GM19025 (cell line): ENCODE measurements around the gene GRWD1.

Experiments
- ATAC-seq: cut with Tn5 transposase; IDR thresholded peaks from one replicate; pipeline ENCODE4 v1.9.1; 2021; ENCODE audit warnings: mild to moderate bottlenecking, low read depth, moderate library complexity; ENCODE audit not compliant: unreplicated experiment

GRWD1 gene

DNA sequence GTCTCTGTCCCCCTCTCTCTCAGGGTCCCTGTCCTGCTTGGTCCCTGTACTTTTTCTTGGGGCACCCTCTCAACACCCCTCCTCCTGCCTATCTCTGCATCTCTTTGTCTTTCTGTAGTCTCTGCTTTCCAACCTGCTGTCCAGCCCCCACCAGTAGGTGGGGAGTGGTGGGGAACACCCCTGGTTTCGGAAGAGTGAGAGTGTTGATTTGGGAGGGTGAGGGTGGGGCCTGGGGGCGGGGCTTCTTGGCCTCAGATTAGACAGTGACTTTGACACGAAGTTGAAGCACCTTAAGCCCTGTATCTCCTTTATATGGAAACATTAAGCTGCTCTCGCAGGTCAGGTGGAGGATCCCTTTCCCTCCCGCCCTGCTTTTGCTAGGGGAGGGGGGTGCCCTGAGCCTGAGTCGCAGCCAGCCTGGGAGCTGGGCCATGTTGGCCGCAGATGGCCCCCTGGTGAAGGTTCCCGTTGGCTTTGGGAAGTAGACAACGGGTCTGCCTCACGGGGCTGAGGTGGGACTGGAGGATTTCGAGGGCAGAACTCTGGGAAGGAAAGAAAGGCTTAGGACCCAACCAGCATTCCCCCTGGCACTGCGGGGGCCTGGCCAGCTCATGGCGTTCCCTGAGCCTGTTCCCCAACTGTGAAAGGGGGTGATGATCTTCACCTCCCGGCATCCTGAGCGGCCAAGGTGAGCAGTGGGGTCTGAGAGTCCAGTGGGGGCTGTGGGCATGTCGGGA lies 9.6 kb downstream of the GRWD1 start, which contains the start of gene KCNJ14:
KCNJ14 (plus strand) TSS at position 404 of the 737 bp plus-strand sequence. CDS start 6,151 bp downstream, outside the sequence.
- ATAC-seq, result no peak

DNA sequence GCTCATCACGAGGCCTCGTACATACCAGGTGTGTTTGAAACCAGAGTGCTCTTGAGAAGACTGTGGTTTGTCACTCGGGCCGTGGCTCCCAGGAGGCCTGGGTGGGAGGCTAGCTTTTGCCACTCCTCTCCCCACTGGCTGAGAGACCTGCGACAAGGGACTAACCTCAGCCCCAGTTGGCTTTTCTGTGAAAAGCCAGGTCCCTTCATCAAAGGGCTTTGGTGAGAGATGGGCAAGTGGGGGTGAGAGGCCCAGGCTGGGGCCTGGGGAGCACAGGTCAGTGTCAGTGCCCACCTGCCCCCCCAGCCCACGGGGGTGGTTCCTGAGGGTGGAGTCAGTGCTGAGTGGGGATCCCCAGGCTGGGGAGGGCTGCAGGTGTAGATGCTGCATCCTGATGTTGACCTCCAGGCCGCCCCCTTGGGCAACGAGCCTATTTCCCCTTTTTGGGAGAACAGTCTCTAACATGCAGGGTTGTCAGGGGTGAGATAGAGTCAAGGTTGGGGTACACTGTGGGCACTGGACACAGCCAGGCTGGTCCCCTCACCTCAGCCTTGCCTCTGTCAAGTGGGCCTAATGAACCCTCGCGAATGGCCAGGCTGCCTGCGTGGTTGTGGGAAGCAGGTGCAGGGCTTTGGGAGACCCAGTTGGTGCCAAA lies 10.3 kb downstream of the GRWD1 start:
- no peak for ATAC-seq

DNA sequence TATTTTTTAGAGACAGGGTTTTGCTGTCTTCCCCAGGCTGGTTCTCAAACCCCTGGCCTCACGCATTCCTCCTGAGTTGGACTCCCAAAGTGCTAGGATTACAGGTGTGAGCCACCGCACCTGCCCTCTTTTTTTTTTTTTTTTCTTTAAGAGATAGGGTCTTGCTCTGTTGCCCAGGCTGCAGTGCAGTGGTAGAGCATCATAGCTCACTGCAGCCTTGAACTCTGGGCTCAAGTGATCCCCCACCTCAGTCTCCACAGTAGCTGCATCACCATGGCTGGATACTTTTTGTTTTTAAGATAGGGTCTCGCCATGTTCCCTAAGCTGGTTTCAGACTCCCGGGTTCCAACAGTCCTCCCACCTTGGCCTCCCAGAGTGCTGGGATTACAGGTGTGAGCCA lies 11.1 kb downstream of the GRWD1 start:
- no peak for ATAC-seq

DNA sequence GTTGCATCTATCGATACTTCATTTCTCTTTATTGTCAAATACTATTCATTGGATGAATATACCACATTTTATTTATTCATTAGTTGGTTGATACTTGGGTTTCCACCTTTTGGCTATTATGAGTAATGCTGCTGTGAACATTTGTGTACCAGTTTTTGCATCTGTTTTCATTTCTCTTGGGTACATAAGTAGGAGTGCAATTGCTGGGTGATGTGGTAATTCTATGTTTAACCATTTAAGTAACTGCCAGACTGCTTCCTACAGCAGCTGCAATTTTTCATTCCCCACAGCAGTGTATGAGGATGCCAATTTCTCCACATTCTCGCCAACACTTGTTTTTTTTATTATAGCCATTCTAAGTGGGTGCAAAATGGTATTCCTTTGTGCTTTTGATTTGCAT lies 12.2 kb downstream of the GRWD1 start:
- no peak for ATAC-seq

DNA sequence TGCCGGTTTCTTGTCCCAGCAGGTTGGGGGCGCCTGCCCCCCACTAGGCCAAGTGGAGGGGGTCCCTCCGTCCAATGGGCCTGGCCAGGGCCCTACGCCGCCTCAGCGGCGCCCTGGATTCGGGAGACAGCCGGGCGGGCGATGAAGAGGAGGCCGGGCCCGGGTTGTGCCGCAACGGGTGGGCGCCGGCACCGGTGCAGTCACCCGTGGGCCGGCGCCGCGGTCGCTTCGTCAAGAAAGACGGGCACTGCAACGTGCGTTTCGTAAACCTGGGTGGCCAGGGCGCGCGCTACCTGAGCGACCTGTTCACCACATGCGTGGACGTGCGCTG lies 15.8 kb downstream of the GRWD1 start:
- no peak for ATAC-seq

DNA sequence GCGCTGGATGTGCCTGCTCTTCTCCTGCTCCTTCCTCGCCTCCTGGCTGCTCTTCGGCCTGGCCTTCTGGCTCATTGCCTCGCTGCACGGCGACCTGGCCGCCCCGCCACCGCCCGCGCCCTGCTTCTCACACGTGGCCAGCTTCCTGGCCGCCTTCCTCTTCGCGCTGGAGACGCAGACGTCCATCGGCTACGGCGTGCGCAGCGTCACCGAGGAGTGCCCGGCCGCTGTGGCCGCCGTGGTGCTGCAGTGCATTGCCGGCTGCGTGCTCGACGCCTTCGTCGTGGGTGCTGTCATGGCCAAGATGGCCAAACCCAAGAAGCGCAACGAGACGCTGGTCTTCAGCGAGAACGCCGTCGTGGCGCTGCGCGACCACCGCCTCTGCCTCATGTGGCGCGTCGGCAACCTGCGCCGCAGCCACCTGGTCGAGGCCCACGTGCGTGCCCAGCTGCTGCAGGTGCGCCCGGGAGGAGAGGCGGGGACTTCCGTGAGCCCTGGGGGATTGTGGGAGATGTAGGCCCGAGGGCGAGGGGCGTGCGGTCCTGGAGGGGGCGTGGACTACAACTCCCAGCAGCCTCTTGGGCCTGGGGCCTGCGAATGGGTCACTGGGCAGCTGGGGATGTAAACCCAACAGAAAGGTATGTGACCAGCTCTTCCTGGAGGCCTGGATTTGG lies 16.3 kb downstream of the GRWD1 start:
- ATAC-seq, result no peak

DNA sequence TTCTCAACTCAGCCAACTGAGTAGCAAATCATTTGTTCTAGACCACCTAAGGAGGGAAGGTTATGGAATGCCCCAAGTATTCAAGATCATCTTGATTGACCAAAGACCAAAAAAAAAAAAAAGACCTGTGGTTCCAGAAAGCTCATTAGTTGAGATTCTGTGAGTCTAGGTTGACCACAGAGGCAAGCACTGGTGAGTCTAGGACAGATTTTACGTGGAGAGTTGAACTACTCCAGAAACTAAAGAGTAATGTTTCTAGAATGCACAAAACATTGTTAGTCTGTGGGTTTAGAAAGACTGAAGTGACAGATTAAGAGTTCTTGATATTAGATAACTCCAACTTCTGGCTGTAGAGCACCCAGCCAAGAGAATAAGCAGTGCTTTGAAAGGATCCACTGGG lies 19.4 kb downstream of the GRWD1 start:
- no peak for ATAC-seq

DNA sequence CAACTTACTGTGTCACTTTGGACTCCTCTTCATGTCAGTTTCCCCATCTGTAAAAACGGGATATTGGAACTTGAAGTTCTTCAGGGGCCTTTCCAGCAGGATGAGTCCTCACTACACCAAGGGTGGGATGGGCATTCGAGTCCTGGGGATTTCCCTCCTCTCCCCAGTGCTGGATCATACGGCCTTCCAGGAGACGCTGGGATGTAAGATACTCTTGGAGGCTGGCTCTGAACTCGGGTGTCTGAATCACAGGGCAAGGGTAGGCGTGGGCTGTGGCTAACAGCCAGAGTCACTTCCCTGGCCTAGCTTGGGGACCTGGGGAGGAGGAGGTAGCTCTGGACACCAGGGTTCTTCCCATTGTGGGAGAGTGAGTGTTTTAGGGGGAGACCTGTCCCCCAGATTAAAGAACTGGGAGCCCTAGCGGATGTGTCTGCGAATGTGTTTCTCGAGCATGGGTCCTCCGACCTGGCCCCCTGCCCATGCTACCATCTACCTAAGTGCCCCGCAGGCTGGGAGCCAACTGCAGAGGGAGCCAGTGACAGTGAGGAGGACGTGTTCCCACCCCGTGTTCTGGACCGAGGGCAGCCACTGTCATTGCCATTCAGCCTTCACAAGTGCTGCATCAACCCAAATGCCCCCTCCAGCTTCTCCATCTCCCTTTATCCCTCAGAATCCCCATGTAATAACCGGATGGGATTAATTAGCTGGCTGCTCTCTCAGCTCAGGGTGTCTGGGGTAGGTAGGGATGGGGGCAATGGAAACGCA lies 21.0 kb downstream of the GRWD1 start:
- no peak for ATAC-seq

DNA sequence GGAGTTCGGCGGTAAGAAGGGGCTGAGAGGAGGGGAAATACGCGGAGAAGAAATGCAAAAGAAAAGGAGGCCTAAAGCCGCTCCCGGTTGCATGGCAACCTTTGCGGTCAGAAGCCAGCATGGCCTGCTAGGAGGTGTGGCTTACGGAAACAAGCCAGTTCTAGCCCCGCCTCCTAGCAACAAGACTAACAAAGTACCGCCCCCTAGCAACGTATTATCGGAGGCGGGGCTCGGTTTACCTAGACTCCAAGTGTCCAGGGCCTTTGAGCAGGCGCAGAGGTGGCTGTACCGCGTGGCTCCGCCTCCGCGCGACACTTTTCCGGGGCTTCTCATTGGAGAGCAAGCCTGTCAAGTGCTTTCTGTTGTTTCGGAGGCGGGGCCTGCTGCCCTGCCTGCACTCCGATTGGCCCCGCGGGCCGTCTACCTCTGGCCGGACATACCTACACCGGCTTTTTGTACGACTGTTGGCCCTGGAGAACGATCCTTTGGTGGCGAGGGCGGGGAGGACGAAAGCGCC lies 23.0 kb downstream of the GRWD1 start:
- peak; percentile 94 for ATAC-seq

DNA sequence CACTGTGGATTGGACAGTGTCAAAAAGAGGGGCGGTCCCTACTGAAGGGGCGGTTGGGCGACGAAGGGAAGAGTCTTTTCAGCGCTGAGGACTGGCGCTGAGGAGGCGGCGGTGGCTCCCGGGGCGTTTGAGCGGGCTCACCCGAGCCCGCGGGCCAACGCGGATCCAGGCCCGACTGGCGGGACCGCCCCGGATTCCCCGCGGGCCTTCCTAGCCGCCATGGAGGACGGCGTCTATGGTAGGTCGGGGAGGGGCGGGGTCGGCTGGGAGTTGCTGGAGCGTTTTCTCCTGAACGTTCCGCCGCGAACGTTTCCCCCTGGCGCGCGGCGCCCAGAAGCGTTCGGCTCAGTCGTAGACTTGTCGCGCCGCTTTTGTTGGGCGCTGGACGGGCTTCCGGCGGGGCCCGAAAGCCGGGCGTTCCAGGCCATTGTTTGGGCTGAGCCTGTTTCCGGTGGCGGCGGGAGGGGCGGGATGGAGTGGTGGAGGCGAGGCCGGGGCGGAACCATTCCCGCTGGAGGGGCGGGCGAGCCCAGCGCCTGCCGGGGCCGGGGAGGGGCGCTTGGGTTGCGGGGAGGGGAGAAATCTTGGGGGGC lies 23.6 kb downstream of the GRWD1 start, which contains the start of gene CYTH2:
CYTH2 (plus strand) TSS at position 81 of the 593 bp plus-strand sequence; CDS start at position 220, 139 bp downstream.
- ATAC-seq, result peak; percentile 19

DNA sequence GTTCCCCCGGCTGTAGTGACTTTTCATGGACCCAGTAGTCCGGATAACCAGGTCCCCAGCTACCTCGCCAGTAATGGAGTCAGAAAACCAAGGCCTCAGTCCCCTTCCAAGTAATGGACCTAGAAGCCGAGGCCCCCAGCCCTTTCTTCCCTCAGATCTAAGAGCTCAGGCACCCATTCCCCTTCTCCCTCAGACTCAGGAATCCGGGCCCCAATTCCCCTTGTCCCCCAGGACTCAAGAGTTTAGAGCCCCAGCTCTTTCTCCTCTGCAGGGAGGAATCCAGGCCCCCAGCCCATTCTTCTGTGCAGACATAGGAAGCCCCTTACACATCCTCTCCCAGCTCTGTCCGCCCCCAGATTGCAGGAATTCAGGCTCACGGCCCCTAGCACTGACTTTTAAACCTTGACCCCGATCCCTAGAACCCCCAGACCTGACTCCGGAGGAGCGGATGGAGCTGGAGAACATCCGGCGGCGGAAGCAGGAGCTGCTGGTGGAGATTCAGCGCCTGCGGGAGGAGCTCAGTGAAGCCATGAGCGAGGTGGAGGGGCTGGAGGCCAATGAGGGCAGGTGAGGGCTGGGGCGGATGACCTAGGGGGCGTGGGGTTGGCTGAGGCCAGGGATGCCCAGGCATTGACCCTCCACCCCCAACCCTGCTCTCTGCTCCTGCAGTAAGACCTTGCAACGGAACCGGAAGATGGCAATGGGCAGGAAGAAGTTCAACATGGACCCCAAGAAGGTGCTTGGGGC lies 24.3 kb downstream of the GRWD1 start:
- ATAC-seq, result no peak

DNA sequence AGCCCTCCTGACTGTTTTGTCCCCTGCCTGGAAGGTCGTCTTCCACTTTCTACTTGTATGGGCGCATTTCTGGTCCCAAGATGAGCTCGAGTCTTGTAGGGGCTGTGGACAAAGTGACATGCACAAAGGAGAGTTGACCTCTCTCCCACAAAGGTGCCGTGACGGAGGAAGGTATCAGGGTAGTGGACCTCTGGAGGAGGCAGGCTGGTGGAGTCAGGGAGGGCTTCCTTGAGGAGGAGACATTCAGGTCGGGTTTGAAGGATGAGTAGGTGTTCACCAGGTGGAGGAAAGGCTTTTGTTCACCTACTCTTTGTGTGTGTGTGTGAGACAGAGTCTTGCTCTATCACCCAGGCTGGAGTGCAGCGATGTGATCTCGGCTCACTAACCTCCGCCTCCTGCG lies 25.1 kb downstream of the GRWD1 start:
- ATAC-seq, result no peak

DNA sequence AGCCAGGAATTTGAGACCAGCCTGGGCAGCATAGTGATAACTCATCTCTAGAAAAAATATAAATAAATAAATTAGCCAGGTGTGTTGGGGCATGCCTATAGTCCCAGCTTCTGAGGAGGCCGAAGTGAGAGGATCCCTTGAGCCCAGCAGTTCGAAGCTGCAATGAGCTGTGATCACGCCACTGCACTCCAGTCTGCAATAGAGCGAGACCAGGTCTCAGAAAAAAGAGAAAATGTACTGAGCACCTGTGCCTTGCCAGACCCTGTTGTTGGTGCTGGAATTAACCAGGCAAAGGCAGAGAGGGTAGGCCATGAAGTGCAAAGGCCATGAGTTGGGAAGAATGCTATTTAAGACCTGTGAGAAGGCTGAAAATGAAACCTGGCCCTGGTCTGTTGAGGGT lies 26.1 kb downstream of the GRWD1 start:
- ATAC-seq, result no peak

DNA sequence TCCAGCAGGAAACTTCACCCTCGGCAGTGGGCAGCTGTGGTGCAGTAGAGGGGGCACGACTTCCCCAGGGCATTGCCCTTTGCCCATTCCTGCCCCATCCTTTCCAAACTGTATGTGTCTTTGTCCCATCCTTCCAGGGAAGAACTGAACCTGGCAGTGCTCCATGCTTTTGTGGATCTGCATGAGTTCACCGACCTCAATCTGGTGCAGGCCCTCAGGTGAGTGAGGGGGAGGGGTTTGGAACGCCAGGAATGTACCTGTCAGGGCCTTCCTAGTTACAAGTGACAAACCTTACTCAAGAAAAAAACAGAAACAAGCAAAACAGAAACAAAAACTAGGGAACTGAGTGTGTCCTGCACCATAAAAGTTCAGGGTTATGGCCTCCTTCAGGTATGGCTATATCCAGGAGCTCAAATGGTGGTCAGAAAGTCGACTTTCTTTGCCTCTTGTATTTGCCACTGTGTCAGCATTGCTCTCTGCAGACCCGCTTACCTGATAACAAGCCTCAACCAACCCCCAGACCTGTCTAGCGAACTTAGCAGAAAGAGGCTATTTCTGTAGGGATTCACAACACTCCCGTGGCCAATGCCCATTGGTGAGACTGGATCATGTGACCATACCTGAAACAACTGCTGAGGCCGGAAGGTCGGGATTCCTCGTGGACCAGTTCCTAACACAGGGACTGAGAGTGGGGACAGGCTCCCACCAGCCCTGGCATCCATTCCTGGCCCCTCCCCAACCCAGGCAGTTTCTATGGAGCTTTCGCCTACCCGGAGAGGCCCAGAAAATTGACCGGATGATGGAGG lies 27.6 kb downstream of the GRWD1 start:
- ATAC-seq, result no peak

DNA sequence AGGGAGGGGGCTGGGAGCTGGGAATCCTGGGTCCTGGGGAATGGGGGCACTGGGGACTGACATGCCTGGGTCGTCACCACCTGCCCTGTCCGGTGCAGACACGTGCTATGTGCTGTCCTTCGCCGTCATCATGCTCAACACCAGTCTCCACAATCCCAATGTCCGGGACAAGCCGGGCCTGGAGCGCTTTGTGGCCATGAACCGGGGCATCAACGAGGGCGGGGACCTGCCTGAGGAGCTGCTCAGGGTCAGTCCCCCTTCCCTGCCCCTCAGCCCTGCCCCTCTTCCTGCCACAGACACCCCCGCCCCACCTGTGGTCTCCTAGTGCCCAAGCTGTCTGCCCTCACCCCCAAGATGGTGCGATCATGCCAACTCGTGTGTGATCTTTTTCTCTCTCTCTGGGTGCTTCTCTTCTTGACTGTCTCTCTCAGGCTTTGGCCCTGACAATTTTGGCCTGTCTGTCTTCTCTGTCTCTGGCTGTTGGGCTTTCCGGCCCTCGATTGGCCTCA lies 28.4 kb downstream of the GRWD1 start:
- no peak for ATAC-seq

DNA sequence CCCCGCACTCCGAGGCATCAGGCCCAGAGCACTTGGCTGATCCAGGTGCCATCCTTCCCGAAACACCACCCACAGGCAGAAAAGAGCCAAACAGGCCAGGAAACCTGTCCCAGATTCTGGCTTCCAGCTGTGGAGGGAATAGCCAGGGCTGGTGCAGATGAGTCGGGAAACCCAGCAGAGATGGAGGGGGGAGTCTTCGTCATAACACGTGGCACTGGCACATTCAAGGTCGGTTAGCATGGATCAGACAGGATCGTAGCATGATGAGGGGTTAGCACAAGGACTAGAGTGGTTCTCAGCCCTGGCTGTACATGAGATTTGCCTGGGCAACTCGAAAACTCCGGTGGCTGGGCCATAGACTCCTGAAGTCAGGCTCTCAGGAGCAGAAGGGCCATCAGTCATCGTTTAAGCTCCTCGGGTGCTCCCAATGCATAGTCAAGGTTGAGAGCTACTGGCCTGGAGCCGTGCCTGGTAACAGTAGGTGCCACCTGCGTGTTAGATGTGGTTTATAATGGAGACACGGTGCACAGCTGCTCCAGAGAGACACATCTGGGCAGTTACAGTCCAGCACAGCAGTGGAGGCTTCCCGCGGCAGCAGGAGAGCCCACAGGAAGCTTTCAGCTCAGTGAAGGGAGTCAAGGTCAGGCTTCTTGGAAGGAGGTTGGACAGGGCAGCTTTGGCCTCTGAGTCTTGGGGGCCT lies 29.7 kb downstream of the GRWD1 start:
- ATAC-seq, result no peak

DNA sequence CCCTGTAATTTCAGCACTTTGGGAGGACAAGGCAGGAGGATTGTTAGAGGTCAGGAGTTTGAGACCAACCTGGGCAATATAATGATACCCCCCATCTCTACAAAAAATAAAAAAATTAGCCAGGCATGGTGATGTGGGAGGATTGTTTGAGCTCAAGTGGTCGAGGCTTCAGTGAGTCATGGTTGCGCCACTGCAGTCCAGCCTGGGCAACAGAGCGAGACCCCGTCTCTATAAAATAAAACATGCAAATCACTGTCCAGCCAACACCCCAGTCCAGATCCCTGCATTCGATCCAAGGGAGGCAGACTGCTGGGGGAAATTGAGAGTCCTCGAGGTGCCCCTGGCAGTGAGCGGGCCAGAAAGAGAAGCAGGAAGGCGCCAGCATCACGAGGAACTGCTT lies 30.4 kb downstream of the GRWD1 start:
- no peak for ATAC-seq

DNA sequence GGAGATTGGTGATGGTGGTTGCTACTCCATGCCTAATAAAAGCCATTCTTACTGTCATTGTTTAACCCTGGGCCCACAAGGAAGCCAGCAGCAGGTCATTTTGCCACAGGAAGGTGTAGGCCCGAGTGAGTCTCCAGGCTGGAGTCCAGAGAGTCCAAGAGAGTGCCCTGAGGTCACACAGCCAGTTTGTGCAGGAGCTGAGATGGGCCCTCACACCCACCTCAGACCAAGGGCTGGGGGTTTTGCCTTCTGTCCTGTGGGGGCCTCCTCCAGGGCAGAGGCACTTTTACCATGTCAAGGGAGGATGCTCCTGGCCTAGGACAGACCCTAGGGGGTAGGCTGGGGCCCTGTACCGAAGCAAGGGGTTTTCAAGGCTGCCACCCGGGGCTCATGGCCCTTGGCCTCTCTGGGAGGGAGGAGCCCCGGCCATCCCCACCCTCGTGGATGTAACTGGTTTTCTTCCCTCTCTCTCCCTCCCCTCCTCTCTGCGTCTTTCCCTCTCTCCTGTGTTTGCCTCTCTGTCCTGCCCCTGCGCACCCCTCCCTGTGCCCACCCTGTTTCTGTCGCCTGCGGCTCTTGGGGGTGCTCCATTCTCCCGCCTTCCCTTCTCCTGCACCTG lies 31.4 kb downstream of the GRWD1 start:
- no peak for ATAC-seq
